Endometrium (tissue), 2 donors: ENCODE data around the gene SH2B2.

Source experiments
- FAIRE-seq: peaks from 2 replicates; lab custom pipeline; 2012; peaks lifted over from hg19 to GRCh38; lab: Jason Lieb, UNC
- donor health status: control.
- donor health status: control.

Gene SH2B2

DNA sequence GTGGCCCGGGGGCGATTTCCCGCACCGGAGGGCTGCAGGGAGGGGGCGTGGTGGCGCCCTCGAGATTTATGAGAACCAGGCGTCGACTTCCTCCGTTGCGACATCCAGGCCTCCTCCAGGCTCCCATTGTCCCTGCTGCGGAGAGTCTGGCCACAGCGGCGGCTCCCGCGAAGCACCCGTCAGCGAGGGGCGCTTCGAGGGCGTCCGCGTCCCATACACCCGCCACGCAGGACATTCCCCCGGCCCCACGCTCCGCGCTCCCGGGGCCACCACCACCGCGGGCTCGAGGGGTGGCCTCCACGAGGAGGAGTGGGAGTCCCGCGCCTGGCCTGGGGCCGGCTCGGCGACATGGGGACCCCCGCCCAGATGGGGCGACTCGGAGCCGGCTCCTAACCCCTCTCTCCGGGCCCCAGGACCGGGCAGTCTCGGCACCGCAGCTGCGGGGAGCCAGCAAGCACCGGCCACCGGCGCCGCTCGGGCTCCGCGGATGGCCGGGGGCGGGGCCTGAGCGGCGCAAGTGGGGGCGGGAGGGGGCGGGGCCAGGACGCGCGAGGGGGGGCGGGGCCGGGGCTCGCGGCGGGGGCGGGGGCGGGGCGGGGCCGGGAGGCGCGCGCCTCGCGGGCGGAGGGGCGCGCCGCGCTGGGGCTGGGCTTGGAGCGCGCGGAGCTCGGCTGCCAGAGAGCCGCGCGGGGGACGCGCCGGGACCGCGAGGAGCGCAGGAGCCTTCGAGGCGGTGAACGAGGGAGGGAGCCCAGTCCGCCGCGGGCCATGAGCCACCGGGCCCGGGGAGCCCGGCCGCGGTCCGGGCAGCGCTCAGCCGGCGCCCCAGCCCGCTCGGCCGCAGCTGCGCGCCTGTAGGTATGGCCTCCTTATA lies at the start of gene SH2B2:
Gene SH2B2, plus strand, starts transcription at position 632 of the 874 bp plus-strand sequence. CDS start 13,683 bp downstream, outside the sequence.
- FAIRE-seq: no peak

DNA sequence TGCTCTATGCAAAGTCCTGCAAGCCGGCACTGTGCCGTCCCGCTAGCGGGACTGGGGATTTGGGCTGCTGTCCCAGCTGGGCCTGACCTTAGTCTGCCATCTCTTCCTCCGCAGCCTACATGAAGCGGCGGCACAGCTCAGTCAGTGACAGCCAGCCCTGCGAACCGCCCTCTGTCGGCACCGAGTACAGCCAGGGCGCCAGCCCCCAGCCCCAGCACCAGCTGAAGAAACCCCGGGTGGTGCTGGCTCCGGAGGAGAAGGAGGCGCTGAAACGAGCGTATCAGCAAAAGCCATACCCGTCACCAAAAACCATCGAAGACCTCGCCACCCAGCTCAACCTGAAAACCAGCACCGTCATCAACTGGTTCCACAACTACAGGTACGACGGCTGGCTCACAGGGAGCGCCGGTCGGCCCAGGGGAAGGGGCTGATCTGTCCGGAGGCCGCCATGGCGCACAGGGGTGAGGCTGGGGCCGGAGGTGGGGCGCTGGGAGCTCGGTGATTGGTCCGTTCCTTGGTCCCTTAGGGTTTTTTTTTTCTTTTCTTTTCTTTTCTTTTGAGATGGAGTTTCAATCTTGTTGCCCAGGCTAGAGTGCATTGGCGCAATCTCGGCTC lies 47.4 kb upstream of the SH2B2 start:
- FAIRE-seq: no peak

- FAIRE-seq: no peak
These were observed 45.2 kb upstream of the SH2B2 start for GRCh38 chr7:102241431-102241830.

GRCh38 chr7:102244601-102245000 lies 42.1 kb upstream of the SH2B2 start:
- FAIRE-seq: no peak

DNA sequence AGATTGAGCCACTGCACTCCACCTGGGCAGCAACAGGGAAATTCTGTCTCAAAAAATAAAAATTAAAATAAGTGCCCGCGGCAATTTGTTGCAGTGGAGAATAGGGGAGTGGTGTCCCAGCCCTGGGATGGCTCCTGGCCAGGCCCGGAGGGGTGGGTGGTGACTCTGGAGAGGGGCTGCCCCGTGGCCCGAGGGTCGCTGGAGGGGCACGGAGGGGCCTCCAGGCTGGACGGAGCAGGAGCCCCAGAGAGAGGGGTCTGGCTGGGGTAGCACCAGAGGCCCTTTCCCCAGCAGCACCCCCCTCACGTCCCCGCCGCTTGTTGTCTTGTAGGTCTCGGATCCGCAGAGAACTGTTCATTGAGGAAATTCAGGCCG lies 38.6 kb upstream of the SH2B2 start:
- no peak for FAIRE-seq

DNA sequence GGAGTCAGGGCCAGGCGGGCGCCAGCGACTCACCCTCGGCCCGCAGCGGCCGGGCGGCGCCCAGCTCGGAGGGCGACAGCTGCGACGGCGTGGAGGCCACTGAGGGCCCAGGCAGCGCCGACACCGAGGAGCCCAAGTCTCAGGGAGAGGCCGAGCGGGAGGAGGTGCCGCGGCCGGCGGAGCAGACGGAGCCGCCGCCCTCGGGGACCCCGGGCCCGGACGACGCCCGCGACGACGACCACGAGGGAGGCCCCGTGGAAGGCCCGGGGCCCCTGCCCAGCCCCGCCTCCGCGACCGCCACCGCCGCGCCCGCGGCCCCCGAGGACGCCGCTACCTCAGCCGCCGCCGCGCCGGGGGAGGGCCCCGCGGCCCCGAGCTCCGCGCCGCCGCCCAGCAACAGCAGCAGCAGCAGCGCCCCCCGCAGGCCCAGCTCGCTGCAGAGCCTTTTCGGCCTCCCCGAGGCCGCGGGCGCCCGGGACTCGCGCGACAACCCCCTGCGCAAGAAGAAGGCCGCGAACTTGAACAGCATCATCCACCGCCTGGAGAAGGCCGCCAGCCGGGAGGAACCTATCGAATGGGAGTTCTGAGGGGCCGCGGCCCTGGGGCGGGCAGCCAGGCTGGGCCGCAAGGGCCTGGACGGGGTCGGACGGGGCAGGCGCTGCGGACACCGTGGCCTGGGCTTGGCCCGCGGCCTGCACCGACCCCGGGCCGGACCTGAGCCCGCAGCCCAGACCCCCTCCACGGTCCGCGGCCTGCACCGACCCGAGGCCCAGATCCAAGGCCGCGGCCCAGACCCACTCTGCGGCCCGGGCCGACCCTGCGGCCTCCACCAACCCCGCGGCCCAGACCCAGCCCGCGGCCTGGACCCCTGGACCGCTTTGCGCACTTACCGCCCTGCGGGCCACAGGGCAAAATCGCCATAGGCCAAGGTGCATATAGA lies 37.9 kb upstream of the SH2B2 start:
- no peak for FAIRE-seq

DNA sequence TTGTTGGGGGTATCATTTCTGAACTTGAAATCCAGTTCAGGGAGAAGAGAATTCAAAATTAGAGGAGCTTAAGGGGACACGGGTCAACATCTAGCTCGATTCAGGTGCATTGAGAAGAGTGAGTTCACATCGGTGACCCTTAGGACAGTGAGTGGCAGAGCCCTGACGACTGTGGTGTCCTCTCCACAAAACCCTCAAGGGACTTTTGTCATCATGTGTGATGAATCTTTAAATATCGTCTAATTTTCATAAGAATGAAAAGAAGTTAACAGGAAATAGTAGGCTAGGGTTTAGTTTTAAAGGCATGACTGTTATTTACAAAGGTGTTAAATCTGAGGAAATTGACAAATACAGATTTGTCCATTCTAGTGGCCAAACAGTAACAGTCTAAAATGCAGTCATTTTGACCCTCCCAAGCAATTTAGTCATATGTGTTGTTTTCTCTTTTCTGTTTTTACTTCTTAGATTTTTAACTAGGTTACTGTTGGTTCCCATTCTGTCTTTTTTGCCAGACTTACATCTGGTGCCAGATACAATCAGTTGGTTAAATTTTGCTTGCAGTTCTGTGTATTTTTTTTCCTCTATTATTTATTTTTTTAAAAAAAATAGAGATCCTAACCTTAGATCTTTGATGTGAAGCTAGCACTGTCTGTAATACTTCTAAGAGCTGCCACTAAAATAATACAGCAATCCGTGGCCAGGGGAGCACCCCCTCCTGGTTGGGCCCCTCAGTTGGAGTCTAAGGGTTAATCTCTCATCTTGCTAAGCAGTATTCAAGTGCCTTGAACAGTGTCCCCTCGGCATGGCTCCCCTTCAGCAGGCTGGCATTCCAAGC lies 34.9 kb upstream of the SH2B2 start:
- FAIRE-seq: no peak

GRCh38 chr7:102252366-102252982 lies 34.2 kb upstream of the SH2B2 start:
- FAIRE-seq: no peak

- no peak for FAIRE-seq
These were observed 33.3 kb upstream of the SH2B2 start for GRCh38 chr7:102253066-102253972.

GRCh38 chr7:102253973-102254370 lies 32.7 kb upstream of the SH2B2 start:
- no peak for FAIRE-seq

GRCh38 chr7:102254521-102254920 lies 32.1 kb upstream of the SH2B2 start:
- FAIRE-seq: no peak

DNA sequence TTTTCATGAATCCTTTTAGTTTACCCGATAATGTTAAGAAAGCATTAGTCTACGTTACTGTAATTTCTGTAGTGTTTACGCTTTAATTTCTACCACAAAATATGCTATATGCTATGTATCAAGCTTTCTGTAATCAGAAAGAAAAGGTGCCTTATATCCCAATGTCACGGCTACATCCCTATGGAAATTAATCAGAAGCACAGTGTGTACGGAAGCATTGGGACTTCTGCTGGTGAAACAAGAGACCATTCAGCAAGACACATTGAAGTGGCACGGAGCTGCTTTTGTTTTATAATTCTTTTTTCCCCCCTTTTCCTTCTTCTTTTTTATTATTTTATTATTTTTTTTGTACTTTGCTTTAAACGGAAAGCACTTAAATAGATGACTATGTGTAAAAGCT lies 31.2 kb upstream of the SH2B2 start:
- FAIRE-seq: no peak

GRCh38 chr7:102255916-102256315 lies 30.8 kb upstream of the SH2B2 start:
- FAIRE-seq: no peak

DNA sequence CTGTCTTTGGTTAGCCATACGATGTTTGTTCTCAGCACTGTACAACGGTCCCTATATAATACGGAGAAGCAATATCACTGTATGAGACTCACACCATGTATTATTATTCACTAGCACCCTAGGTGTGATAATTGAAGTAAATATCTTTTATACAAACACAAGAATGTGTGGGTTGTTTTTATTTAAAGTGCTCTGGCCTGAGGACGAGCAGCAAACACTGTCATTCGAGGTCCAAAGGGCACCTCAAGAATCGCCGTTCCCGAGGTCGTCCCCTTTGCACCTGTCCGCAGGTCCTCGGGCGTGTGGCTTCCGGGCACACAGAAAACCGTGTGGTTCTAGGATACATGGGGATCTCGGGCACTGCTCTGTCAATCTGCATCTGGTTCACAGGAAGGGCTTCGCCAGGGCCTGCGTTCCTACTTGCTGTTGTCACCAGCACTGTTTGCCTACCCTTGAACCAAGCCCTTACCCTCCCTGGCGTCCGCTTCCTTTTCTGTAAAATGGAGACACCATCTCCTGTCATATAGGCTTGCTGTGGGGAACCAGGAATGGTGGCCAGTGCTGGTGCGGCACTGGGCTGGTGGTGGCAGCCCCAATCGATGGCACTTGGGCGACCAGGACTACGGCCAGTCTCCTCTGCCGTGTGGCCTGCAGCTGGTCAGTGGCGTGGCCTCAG lies 28.5 kb upstream of the SH2B2 start:
- FAIRE-seq: no peak

- no peak for FAIRE-seq
These were observed 27.9 kb upstream of the SH2B2 start for GRCh38 chr7:102258749-102259107.

GRCh38 chr7:102260856-102261255 lies 25.8 kb upstream of the SH2B2 start:
- no peak for FAIRE-seq

DNA sequence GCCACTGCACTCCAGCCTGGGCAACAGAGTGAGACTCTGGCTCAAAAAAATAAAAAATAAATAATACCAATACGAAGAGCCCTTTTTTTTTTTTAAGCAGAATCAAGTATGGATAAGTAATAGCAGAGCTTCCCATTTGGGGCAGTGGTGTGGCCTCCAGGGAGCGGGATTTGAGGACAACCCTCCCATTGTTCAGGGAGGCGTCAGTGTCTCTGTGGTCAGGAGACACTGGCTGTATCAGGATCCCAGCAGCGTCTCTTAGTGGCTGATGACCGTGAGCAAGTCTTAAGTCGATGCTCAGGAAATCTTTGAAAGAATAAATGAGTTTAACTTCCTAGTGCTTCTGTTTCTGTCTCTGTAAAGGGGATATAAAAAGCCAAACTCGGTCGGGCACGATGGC lies 25.2 kb upstream of the SH2B2 start:
- FAIRE-seq: no peak

DNA sequence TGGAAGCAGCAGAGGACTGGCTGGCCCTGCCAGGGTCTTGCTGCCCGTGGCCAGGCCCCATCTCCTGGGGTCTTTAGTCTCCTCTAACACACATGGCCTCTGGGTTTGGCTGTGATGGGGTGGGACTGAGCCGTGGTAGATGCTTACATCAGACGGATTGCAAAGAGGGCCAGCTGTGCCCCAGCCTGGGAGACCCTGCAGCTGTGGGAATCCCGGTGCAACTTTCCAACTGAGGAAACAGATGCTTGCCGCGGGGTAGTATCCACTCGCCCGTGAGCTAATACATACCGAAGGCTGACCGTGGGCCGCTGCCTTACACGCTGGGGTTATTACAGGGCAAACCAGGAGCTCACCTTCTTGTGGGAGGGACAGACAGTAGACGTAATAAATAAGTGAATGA lies 24.1 kb upstream of the SH2B2 start:
- no peak for FAIRE-seq

DNA sequence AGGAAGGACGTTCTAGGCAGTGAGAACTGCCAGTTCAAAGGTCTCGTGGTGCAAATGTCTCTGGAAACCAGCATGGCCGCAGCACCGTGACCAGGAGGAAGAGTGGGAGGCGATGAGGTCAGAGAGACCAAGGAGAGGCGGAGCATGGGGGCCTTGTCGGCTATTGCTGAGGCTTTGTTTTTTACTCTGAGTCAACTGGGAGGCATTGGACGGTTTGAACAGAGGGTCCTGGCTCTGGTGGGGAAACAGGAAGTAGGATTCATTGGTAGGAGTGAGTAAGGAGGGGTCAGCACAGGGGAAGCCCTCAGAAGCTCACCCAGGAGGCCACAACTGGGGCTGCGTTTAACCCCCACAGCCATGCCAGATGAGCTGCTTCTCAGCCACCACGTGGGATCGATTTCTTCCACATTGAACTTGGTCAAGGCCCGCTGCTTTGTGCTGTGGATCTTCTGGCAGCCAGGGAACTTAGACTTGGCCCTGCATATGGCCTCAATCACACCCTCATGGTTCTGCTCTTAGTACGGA lies 22.2 kb upstream of the SH2B2 start:
- no peak for FAIRE-seq
